ENCODE data around the gene DNAJC2. TPM values are rescaled to one million over a fixed set of nuclear protein-coding genes. Genes with fewer than 3 reads are reported as not detected.

DNAJC2 gene
- total and polyA plus RNA-seq, 2 donors (not counting 1 experiment from before 2014, with no cell fraction given) = 15.0 to 24.4 TPM

GRCh38 chr7:103349805-103350204 lies 5.2 kb upstream of the DNAJC2 start:
- Histone ChIP-seq H3K36me3 (ENCODE audit: control insufficient read depth, insufficient read depth, low read length) (peaks cover 2% of the 10 kb centered on the region), H3K4me1 (ENCODE audit: control insufficient read depth, extremely low read depth, insufficient read depth, low read length) (peaks cover 3% of the 10 kb centered on the region), H3K9me3 (ENCODE audit: control insufficient read depth, insufficient read depth, low read depth, low read length) (no peaks in the 10 kb centered on the region), H3K9ac (ENCODE audit: insufficient read depth, low read length) (no peak overlapping the region), H3K27ac (ENCODE audit: insufficient read depth, low read length) (no peak overlapping the region), H4K20me1 (ENCODE audit: control insufficient read depth, extremely low read depth, insufficient read depth, low read length) (no peaks in the 10 kb centered on the region), H3K4me3 (replicated peaks in 1 of 4; ENCODE audit: control extremely low read depth in 1 of 4, insufficient read depth in 1 of 4, low read depth in 3 of 4, low read length in 4 of 4) (peak overlapping the region in 2 of 4 experiments; percentile 3 to 10), H3K79me2 (ENCODE audit: control insufficient read depth, insufficient read depth, low read length) (peaks cover 61% of the 10 kb centered on the region), H3K4me2 (ENCODE audit: extremely low read depth, insufficient read depth, low read length) (peak overlapping the region; percentile 32), H3K27me3 (ENCODE audit: control insufficient read depth, insufficient read depth, low read length) (no peaks in the 10 kb centered on the region), H2AFZ (ENCODE audit: low read length) (no peak overlapping the region)
- TF ChIP-seq EZH2 (IDR thresholded peaks at IDR 0.05; ENCODE audit: low read length, missing control alignments) = no peak
- TF ChIP-seq CTCF (conservative IDR thresholded peaks at IDR 0.05 in 1 of 2, IDR thresholded peaks at IDR 0.05 in 1 of 2; ENCODE audit: low read depth in 1 of 2, low read length in 2 of 2) = no peak
- DNase-seq (ENCODE audit: low read depth in 2 of 2) = no peak

GRCh38 chr7:103348959-103349358 lies 4.4 kb upstream of the DNAJC2 start:
- Histone ChIP-seq H4K20me1 (ENCODE audit: control insufficient read depth, extremely low read depth, insufficient read depth, low read length) (no peaks in the 10 kb centered on the region), H3K36me3 (ENCODE audit: control insufficient read depth, insufficient read depth, low read length) (peaks cover 2% of the 10 kb centered on the region)

GRCh38 chr7:103348452-103348851 lies 3.9 kb upstream of the DNAJC2 start:
- TF ChIP-seq CTCF (conservative IDR thresholded peaks at IDR 0.05 in 1 of 2, IDR thresholded peaks at IDR 0.05 in 1 of 2; ENCODE audit: low read depth in 1 of 2, low read length in 2 of 2) (no peak), EZH2 (IDR thresholded peaks at IDR 0.05; ENCODE audit: low read length, missing control alignments) (no peak)
- H3K27me3 ChIP-seq (ENCODE audit: control insufficient read depth, insufficient read depth, low read length) = no peaks in the 10 kb centered on the region
- H3K79me2 ChIP-seq (ENCODE audit: control insufficient read depth, insufficient read depth, low read length) = peaks cover 70% of the 10 kb centered on the region
- H3K9me3 ChIP-seq (ENCODE audit: control insufficient read depth, insufficient read depth, low read depth, low read length) = no peaks in the 10 kb centered on the region
- peak overlapping the region; percentile 90 for H3K4me2 ChIP-seq (ENCODE audit: extremely low read depth, insufficient read depth, low read length)
- H4K20me1 ChIP-seq (ENCODE audit: control insufficient read depth, extremely low read depth, insufficient read depth, low read length) = no peaks in the 10 kb centered on the region
- H2AFZ ChIP-seq (ENCODE audit: low read length) = no peak overlapping the region
- H3K4me1 ChIP-seq (ENCODE audit: control insufficient read depth, extremely low read depth, insufficient read depth, low read length) = peaks cover 3% of the 10 kb centered on the region
- peak overlapping the region; percentile 74 to 99 (median 98) for H3K4me3 ChIP-seq (replicated peaks in 1 of 4; ENCODE audit: control extremely low read depth in 1 of 4, insufficient read depth in 1 of 4, low read depth in 3 of 4, low read length in 4 of 4)
- H3K36me3 ChIP-seq (ENCODE audit: control insufficient read depth, insufficient read depth, low read length) = peaks cover 2% of the 10 kb centered on the region
- DNase-seq (ENCODE audit: low read depth in 2 of 2) = no peak
- peak overlapping the region; percentile 96 for H3K27ac ChIP-seq (ENCODE audit: insufficient read depth, low read length)
- H3K9ac ChIP-seq (ENCODE audit: insufficient read depth, low read length) = no peak overlapping the region

More at GRCh38 chr7:103348959-103349358, 4.4 kb upstream of the DNAJC2 start:
- Histone ChIP-seq H3K9me3 (ENCODE audit: control insufficient read depth, insufficient read depth, low read depth, low read length) (no peaks in the 10 kb centered on the region), H3K27me3 (ENCODE audit: control insufficient read depth, insufficient read depth, low read length) (no peaks in the 10 kb centered on the region), H2AFZ (ENCODE audit: low read length) (no peak overlapping the region), H3K4me3 (replicated peaks in 1 of 4; ENCODE audit: control extremely low read depth in 1 of 4, insufficient read depth in 1 of 4, low read depth in 3 of 4, low read length in 4 of 4) (peak overlapping the region; percentile 74 to 99 (median 98)), H3K4me1 (ENCODE audit: control insufficient read depth, extremely low read depth, insufficient read depth, low read length) (peaks cover 3% of the 10 kb centered on the region), H3K27ac (ENCODE audit: insufficient read depth, low read length) (no peak overlapping the region), H3K79me2 (ENCODE audit: control insufficient read depth, insufficient read depth, low read length) (peaks cover 66% of the 10 kb centered on the region), H3K4me2 (ENCODE audit: extremely low read depth, insufficient read depth, low read length) (peak overlapping the region; percentile 90), H3K9ac (ENCODE audit: insufficient read depth, low read length) (no peak overlapping the region)
- no peak for DNase-seq (ENCODE audit: low read depth in 2 of 2)
- no peak for TF ChIP-seq CTCF (conservative IDR thresholded peaks at IDR 0.05 in 1 of 2, IDR thresholded peaks at IDR 0.05 in 1 of 2; ENCODE audit: low read depth in 1 of 2, low read length in 2 of 2)
- no peak for TF ChIP-seq EZH2 (IDR thresholded peaks at IDR 0.05; ENCODE audit: low read length, missing control alignments)

All from fibroblast of lung (primary cell).